Measurements from ENCODE around the gene SNAI3.

Gene SNAI3

DNA sequence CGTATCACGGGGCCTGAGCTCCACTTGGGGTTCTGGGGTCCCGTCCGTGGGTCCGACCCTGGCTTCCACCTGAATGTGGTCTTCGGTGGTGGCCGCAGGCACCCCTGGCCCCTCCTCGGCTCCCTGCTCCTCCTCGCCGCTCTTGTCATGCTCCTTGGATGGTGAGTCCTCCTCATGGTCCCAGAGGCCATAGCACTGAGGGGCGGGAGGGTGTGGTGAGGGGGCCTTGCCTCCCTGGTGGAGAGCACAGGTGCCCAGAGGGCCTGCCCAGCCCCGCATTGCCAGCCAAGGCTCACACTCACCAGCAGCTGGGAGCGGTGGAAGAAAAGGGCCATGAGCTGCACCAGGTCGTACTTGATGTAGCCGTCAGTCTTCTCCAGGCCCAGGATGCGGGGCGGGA, 34.9 kb upstream of the SNAI3 start:
- DNase-seq (ENCODE audit: low read depth): no peak

DNA sequence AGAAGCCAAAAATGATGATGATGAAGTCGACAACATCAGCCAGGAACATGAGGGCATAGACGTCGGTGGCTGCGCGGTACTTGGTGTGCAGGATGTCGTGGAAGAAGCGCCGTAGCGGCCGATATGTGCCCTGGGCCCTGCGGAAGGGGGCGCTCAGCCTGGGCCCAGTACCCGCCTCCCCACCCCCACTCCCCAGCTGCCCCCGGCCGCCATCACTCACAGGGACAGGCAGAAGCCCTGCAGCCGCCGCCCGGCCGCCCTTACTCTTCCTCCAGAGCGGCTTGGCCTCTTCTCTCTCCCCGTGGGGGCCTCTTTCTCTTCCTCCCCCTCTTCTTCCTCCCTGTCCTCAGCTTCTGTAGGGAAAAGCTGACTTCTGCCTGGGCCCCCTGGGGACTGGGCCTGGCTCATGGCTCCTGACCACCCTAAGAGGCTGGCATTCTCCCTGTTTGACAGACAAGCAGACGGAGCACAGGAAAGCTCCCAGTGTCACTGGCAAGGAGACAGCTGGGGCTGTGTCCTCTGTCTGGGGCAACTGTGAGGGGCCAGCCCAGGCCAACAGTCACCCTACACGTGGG, 34.2 kb upstream of the SNAI3 start:
- DNase-seq (ENCODE audit: low read depth): no peak

DNA sequence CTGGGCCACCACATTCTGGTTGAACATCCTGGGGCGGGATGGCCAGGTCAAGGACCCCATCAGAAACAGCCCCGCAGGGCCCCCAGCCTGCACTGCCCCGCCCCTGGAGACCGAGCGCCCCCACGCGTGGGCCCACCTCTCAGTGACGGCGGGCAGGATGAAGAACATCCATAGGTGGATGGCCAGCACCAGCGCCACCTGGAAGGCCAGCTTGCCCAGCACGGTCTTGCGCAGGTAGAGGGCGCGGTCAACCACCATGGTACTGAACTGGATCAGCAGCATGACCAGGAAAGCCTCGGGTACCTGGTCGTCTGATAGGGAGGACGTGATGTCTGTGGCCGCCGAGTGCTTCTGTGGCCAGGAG, 33.6 kb upstream of the SNAI3 start:
- DNase-seq (ENCODE audit: low read depth): no peak

DNA sequence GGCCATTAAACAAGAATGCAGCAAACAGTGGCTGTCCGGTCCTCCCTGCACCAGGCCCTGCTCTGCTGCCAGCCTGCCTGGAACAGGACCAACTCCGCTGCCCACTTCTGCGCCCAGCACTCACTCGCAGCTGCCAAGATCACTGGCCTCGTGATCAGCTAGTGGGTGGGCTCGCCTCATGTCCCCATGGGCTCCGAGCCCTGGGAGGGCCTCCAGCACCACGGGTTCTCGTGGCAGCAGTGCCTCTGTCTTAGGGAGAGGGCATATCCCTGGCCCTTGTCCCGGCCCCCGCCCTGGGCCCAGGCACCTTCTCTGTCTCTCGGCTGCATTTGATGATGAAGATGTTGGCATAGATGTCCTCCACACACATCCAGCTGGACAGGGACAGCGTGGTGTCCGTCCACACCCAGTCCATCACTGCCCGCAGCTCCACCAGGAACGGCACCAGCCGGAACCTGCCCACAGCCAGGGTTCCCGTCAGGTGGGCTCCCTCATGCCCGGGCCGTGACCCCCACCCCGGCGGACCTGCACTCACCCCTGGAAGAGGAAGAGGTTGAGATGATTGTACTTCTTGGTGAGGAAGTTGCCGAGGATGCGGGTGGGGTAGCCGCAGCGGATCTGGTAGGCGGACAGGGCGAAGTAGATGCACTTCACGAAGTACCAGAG, 33.1 kb upstream of the SNAI3 start:
- no peak for DNase-seq (ENCODE audit: low read depth)

DNA sequence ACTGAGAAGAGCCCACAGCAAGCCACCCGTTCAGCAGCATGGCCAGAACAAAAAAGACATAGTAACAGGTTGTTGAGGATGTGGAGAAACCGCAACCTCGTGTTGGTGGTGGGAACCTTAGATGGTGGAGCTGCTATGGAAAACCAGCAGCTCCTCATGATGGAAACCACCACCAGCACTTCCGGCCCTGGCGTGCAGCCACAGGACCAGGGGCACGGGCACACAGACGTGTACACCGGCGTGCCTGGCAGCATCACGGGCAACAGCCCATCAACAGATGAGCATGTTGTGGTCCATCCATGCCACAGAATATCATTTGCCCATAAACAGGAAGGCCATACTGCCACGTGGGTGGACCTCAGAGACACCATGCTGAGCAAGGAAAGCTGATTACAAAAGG, 31.9 kb upstream of the SNAI3 start:
- no peak for DNase-seq (ENCODE audit: low read depth)

GRCh38 chr16:88716601-88717001, 30.3 kb upstream of the SNAI3 start:
- no peak for DNase-seq (ENCODE audit: low read depth)

- no peak for DNase-seq (ENCODE audit: low read depth)
These were observed 29.9 kb upstream of the SNAI3 start for GRCh38 chr16:88716201-88716600.

GRCh38 chr16:88715312-88716190, 29.2 kb upstream of the SNAI3 start:
- no peak for DNase-seq (ENCODE audit: low read depth)

DNA sequence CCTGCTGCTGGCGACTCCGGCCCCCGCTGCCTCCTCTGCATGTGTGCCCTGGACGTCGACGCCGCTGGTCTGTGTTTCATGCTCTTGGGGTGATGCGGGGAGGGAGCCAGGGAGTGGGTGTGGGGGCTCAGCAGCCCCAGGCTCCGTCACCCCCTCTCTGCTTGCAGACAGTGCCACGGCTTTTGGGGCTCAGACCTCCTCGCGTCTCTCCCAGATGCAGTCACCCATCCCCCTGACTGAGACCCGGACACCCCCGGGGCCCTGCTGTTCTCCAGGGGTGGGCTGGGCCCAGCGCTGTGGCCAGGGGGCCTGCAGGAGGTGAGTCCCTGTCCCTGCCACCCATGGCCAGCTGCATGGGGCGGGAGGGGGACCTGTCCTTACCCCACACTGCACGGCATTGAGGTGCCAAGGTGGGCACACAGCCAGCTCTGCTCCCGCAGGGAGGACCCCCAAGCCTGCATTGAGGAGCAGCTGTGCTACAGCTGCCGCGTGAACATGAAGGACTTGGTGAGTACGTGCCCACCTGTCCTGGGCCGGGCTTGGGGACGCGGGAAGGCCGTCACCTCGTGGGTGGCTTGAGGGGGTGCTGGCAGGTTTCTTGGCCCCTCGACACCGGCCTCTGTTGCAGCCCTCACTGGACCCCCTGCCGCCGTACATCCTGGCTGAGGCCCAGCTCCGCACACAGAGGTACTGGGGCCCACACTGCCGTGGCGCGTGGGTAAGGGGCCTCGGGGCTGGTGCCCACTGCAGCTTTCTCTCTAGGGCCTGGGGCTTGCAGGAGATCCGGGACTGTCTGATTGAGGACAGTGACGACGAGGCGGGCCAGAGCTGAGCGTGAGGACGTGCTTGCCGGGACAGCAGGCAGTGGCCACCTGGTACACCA, 28.4 kb upstream of the SNAI3 start:
- DNase-seq (ENCODE audit: low read depth): no peak

- no peak for DNase-seq (ENCODE audit: low read depth)
These were observed 27.5 kb upstream of the SNAI3 start for GRCh38 chr16:88713568-88714419.

DNA sequence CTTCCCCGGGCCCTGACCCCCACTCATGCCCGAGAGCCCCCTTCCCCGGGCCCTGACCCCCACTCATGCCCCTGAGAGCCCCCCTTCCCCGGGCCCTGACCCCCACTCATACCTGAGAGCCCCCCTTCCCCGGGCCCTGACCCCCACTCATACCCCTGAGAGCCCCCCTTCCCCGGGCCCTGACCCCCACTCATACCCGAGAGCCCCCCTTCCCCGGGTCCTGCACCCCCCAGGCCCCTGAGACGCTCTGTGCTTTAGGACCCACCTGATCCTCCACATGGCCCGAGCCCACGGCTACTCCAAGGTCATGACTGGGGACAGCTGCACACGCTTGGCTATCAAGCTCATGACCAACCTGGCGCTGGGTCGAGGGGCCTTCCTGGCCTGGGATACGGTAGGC, 26.7 kb upstream of the SNAI3 start:
- DNase-seq (ENCODE audit: low read depth): no peak

DNA sequence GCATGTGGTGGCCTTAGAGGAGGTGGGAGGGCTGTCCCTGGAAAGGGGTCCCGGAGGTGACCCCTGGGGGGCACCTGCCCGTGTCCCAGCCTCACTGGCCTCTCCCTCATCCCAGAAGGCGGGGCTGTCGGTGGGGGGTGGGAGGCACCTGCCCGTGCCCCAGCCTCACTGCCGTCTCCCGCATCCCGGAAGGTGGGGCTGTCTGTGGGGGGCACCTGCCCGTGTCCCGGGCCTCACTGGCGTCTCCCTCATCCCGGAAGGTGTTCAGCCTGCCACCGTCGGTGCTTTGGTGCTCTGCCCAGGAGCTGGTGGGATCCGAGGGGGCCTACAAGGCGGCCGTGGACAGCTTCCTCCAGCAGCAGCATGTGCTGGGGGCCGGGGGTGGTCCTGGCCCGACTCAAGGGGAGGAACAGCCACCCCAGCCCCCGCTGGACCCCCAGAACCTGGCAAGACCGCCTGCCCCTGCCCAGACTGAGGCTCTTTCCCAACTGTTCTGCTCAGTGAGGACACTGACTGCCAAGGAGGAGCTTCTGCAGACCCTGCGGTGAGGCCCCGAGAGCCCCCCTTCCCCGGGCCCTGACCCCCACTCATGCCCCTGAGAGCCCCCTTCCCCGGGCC, 26.2 kb upstream of the SNAI3 start:
- no peak for DNase-seq (ENCODE audit: low read depth)

DNA sequence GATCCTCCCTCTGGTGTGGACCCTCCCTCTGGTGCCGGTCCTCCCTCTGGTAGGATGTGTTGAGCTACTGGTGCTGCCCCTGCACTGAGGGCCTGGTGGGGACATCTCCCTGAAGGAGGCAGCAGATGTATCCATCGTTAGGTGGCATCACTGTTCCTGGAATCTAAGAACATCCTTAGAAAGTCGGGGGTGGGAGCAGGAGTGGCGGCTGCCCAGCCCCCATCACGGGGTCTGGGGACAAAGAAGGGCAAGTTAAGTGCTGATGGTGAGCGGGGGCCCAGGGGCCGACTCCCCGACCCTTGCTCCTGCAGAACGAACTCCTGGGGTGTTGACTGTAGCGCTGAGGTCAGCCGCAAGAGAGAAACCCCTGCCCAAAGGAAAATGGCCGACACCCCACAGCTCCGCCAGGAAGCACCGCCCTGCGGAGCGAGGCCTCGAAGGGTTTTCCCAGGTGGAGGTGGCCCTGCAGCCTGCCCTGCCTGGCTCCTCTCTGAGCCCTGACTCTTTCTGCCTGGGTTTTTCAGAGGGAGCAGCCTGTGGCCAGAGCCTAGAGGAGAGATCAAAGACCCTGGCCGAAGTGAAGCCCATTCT, 25.5 kb upstream of the SNAI3 start:
- no peak for DNase-seq (ENCODE audit: low read depth)

- DNase-seq (ENCODE audit: low read depth): no peak
These were observed 24.2 kb upstream of the SNAI3 start for GRCh38 chr16:88710556-88710955.

- no peak for DNase-seq (ENCODE audit: low read depth)
These were observed 20.9 kb upstream of the SNAI3 start for GRCh38 chr16:88706965-88707826.

DNA sequence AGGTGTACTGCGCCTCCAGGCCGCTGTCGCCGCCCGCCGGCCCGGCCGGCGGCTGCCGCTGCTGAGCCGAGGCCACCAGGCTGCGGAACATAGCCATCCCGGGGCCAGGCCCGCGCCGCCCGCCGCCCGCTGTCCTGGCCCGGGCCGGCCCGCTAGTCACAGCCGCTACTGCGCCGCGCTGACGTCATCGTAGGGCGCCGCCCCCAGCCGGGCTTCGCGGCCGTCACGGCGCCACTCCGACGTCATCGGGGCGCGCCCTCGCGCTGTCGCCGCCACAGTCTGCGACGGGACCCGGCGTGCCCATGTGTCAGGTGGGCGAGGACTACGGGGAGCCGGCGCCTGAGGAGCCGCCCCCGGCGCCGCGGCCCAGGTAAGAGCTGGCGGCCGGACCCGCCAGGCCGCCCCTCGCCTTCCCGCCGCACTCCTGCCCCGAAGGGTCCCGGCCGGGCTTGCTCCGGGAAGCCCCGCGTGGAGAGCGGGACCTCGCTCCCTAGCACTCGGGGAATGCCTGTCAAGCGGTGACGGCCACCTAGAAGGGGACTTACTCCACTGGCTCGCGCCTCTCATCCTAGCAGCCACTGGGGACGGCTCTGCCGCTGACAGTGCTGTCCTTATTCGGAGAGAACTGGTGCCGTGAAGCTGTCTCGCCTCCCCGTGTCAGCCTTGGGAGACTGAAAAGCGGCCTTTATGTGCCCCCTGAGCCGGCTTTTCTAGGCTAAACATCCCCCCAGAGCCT, 20.1 kb upstream of the SNAI3 start, which contains the start of the genes CTU2 and RNF166:
TSS of gene CTU2 (plus strand) at position 275 of the 736 bp plus-strand sequence. CDS start at position 303, 28 bp downstream.
TSS of gene RNF166 (minus strand) at position 180 of the 736 bp plus-strand sequence. CDS start at position 97, 83 bp downstream.
- peak; percentile 88 for DNase-seq (ENCODE audit: low read depth)

- DNase-seq (ENCODE audit: low read depth): no peak
These were observed 19.5 kb upstream of the SNAI3 start for GRCh38 chr16:88705801-88706228.

GRCh38 chr16:88705076-88705684, 18.9 kb upstream of the SNAI3 start:
- no peak for DNase-seq (ENCODE audit: low read depth)
